Dendritic cell treated with granulocyte-macrophage colony-stimulating factor and Interleukin-4, amounts not matched to agents 40 ng/mL and 50 ng/mL, for 4 days (primary cell): ENCODE measurements around the gene DYRK1A.

Experiments used
- H3K27ac Mint-ChIP-seq: one replicate; pipeline ENCODE4 v1.8.0; 2022; ENCODE audit warnings: mild to moderate bottlenecking, mixed read lengths
- H3K27me3 Mint-ChIP-seq: one replicate; pipeline ENCODE4 v1.8.0; 2022; ENCODE audit warnings: mild to moderate bottlenecking, mixed read lengths
- H3K36me3 Mint-ChIP-seq: one replicate; pipeline ENCODE4 v1.8.0; 2022; ENCODE audit warnings: low read depth, mixed read lengths
- H3K4me1 Mint-ChIP-seq: one replicate; pipeline ENCODE4 v1.8.0; 2022; ENCODE audit warnings: low read depth, mixed read lengths
- H3K4me3 Mint-ChIP-seq: one replicate; pipeline ENCODE4 v1.8.0; 2022; ENCODE audit warnings: mild to moderate bottlenecking, moderate library complexity, mixed read lengths
- H3K9me3 Mint-ChIP-seq: one replicate; pipeline ENCODE4 v1.8.0; 2022; ENCODE audit warnings: mixed read lengths
- intact Hi-C: fragments of 100-400 bp; cut with micrococcal nuclease; formaldehyde crosslinking; loops from one replicate; pipeline ENCODE4 v1.15.0; 2022

The DYRK1A gene

GRCh38 chr21:37461479-37461878, 94.9 kb downstream of the DYRK1A start:
- Mint-ChIP-seq H3K36me3 (peaks cover 19% of the 10 kb centered on the region), H3K9me3 (no peaks in the 10 kb centered on the region), H3K4me1 (peaks cover 51% of the 10 kb centered on the region), H3K27ac (no peak overlapping the region), H3K4me3 (no peak overlapping the region), H3K27me3 (no peaks in the 10 kb centered on the region)
- intact Hi-C loops, result no loop called here

- Mint-ChIP-seq H3K4me1 (peaks cover 49% of the 10 kb centered on the region), H3K4me3 (no peak overlapping the region), H3K27ac (no peak overlapping the region), H3K36me3 (peaks cover 18% of the 10 kb centered on the region), H3K27me3 (no peaks in the 10 kb centered on the region), H3K9me3 (no peaks in the 10 kb centered on the region)
- intact Hi-C loops, result no loop called here
Observed at GRCh38 chr21:37462087-37462861, 95.7 kb downstream of the DYRK1A start.

DNA sequence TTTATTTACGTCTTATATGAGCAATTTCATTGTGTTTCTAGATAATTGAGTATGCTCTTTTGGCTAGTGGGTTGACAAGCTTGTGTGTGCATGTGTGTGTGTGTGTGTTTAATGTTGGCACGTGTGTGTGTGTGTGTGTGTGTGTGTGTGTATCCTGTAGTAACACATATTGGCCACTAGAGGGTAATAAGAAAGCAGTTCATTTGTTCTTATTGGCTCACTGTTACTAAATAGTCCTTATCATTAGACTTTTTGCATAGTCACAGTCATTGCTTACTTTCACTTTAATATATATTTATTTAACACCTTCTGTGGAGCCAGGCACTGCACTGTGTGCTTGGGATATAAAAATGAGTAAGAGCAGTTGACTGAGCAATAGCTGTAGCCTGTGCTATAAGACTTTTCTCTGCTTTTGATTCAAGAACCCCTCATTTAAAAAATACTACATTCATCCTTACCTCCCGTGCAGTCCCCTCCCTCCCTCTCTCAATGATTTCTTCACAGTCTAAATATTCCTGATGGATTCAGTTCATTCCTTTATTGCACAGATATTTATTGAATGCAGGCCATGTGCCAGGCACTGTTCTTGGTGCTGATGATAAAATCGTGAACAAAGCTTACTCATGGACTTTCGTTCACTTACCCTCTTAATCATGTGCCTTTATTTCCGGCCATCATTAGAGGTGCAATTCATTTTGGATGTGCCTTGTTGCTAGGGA, 96.7 kb downstream of the DYRK1A start:
- Mint-ChIP-seq H3K4me1 (peaks cover 44% of the 10 kb centered on the region), H3K27ac (no peak overlapping the region), H3K36me3 (peaks cover 25% of the 10 kb centered on the region), H3K27me3 (no peaks in the 10 kb centered on the region), H3K9me3 (no peaks in the 10 kb centered on the region), H3K4me3 (no peak overlapping the region)
- intact Hi-C loops, result no loop called here

DNA sequence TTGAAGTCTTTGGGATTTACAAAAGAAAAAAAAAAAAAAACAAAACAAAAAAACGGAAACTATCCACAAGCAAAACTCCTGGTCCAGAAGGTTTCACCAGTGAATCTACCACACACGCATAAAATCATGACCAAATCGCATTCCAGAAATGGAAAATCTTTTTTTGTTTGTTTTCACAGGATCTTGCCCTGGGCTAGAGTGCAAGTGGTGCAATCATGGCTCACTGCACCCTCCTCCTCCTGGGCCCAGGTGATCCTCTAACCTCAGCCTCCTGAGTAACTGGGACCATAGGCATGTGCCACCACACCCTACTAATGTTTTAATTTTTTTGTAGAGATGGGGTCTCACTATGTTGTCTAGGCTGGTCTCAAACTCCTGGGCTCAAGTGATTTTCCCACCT, 100.5 kb downstream of the DYRK1A start:
- peaks cover 49% of the 10 kb centered on the region for H3K4me1 Mint-ChIP-seq
- intact Hi-C loops, result no loop called here

DNA sequence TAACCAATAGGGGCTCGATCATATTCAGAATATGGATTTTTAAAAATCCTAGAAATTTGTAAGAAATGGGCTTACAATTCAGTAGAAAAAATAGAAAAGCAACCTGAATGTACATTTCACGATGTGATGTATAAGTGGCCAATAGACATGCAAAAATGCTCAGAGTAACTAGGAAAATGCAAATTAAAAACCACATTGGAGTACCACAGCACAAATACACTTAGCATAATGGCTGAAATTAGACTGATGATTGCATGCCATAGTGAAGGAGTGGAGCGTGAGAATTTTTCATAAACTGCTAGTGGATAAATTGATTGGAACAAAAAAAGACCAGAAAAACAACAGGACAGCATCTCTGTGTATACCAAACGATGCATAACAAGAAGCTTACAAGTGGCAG, 102.3 kb downstream of the DYRK1A start:
- Mint-ChIP-seq H3K36me3 (peaks cover 64% of the 10 kb centered on the region), H3K27me3 (no peaks in the 10 kb centered on the region), H3K9me3 (no peaks in the 10 kb centered on the region), H3K4me3 (no peak overlapping the region), H3K4me1 (peaks cover 31% of the 10 kb centered on the region), H3K27ac (no peak overlapping the region)
- intact Hi-C loops, result no loop called here

More for the DNA sequence above, 100.5 kb downstream of the DYRK1A start:
- H3K36me3 Mint-ChIP-seq, result peaks cover 48% of the 10 kb centered on the region
- H3K27ac Mint-ChIP-seq, result no peak overlapping the region
- no peaks in the 10 kb centered on the region for H3K9me3 Mint-ChIP-seq
- no peak overlapping the region for H3K4me3 Mint-ChIP-seq
- no peaks in the 10 kb centered on the region for H3K27me3 Mint-ChIP-seq

DNA sequence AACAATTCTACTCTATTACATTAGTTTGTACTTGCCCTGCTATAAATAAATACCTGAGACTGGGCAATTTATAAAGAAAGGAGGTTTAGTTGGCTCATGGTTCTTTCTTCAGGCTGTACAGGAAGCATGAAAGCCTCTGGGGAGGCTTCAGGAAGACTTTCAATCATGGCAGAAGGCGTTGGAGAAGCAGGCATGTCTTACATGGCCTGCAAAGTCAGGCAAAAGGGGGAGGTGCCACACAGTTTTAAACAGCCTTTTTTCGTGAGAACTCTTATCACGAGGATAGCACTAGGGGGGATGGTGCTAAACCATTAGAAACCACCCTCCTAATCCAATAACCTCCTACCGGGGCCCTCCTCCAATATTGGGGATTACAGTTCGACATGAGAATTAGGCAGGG, 102.9 kb downstream of the DYRK1A start:
- H3K27ac Mint-ChIP-seq, result no peak overlapping the region
- H3K27me3 Mint-ChIP-seq, result no peaks in the 10 kb centered on the region
- intact Hi-C loops, result no loop called here

DNA sequence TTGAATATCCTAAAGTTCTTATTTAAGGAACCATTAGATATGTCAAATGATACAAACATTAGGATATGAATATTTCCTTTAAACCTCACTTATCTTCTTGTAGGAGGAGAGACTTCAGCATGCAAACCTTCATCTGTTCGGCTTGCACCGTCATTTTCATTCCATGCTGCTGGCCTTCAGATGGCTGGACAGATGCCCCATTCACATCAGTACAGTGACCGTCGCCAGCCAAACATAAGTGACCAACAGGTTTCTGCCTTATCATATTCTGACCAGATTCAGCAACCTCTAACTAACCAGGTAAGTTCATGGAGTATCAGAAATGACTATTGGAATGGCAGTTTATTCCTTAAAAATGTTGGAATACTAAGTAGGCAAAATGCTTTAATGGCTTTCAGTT, 106.0 kb downstream of the DYRK1A start:
- H3K36me3 Mint-ChIP-seq, result peaks cover 61% of the 10 kb centered on the region
- intact Hi-C loops, result no loop called here
- H3K9me3 Mint-ChIP-seq, result no peaks in the 10 kb centered on the region
- no peaks in the 10 kb centered on the region for H3K27me3 Mint-ChIP-seq
- H3K4me1 Mint-ChIP-seq, result peaks cover 39% of the 10 kb centered on the region
- H3K4me3 Mint-ChIP-seq, result no peak overlapping the region
- no peak overlapping the region for H3K27ac Mint-ChIP-seq

More for the DNA sequence above, 102.9 kb downstream of the DYRK1A start:
- Mint-ChIP-seq H3K36me3 (peaks cover 64% of the 10 kb centered on the region), H3K9me3 (no peaks in the 10 kb centered on the region), H3K4me1 (peaks cover 29% of the 10 kb centered on the region), H3K4me3 (no peak overlapping the region)

DNA sequence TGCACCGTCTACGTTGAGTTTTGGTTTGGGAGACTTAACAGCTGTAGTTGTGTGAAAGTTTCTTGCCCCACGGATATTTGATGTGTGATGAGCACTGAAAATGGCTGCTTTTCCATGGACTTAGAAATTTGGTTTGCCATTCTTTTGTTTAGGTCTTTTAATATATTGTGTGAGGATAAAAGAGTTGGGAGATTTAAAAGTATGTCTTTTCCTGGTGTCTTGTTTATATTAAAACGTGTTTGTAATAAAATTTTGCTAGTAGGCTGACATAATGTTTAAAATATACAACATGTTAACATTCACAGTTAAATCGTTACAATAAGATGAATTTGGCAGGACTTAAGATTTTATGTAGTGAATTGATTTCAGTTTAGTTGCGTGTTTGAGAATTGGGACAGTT, 106.9 kb downstream of the DYRK1A start:
- peaks cover 39% of the 10 kb centered on the region for H3K4me1 Mint-ChIP-seq
- intact Hi-C loops, result no loop called here
- no peaks in the 10 kb centered on the region for H3K9me3 Mint-ChIP-seq
- no peaks in the 10 kb centered on the region for H3K27me3 Mint-ChIP-seq
- H3K36me3 Mint-ChIP-seq, result peaks cover 56% of the 10 kb centered on the region
- H3K4me3 Mint-ChIP-seq, result no peak overlapping the region
- H3K27ac Mint-ChIP-seq, result no peak overlapping the region

- Mint-ChIP-seq H3K27me3 (no peaks in the 10 kb centered on the region), H3K36me3 (peaks cover 47% of the 10 kb centered on the region), H3K4me3 (no peak overlapping the region), H3K4me1 (peaks cover 37% of the 10 kb centered on the region), H3K27ac (peak overlapping the region; percentile 34), H3K9me3 (no peaks in the 10 kb centered on the region)
- intact Hi-C loops, result no loop called here
Observed at GRCh38 chr21:37474342-37474741, 107.8 kb downstream of the DYRK1A start.

DNA sequence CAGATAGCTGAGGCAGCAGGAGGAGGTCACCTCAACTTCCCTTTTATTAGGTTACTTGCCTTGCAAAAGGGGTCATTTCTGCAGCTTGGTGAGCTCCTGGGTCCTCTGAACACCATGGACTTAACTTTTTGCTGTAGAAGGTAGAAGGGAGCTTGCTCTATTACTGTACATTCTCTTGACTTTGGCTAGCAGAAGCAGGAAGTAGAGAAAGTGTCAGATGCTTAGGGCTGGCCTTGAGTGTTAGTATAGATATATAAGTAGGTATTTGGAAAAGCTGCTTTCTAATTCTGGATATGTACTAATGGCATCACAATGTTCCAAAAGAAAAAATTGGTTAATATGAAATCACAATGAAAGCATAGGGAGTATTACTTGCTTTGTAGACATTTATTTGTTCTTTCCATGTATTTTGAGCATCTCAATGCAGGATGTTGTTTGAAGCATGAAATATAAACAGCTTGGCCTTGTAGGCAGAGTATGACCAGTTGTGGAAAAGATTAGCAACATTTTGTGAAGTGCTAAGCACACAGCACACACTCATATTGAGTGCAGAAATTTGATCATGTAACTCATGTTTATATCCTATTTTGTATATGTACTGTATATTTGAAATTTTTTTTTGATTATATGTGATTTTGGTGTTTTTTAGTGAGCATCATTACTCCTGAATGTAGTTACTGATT, 108.8 kb downstream of the DYRK1A start:
- Mint-ChIP-seq H3K36me3 (peaks cover 46% of the 10 kb centered on the region), H3K4me1 (peaks cover 37% of the 10 kb centered on the region), H3K27ac (peak overlapping the region; percentile 34), H3K27me3 (no peaks in the 10 kb centered on the region), H3K9me3 (no peaks in the 10 kb centered on the region), H3K4me3 (no peak overlapping the region)
- intact Hi-C loops, result no loop called here

DNA sequence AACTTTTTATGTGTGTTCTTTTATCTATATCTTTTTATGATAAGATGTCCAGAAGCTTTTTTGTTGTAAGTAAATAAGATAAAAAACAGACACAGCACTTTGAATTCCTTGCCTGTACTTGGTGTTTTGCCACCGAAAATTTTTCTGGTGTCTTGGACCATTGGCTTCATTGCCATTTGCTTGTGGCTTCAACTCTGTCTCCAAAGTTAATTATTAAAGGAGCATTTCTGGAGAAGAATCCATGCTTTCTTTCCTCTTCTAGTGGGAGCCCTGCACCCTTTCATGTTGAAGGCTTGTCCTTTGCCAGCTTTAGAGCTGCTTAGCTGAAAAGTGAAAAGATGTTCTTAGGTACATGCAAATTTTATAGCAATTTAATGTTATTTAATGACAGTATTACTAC, 112.2 kb downstream of the DYRK1A start:
- peaks cover 19% of the 10 kb centered on the region for H3K4me1 Mint-ChIP-seq
- no peaks in the 10 kb centered on the region for H3K9me3 Mint-ChIP-seq
- intact Hi-C loops, result no loop called here
- no peaks in the 10 kb centered on the region for H3K27me3 Mint-ChIP-seq
- H3K36me3 Mint-ChIP-seq, result peaks cover 57% of the 10 kb centered on the region
- H3K27ac Mint-ChIP-seq, result no peak overlapping the region
- H3K4me3 Mint-ChIP-seq, result no peak overlapping the region

DNA sequence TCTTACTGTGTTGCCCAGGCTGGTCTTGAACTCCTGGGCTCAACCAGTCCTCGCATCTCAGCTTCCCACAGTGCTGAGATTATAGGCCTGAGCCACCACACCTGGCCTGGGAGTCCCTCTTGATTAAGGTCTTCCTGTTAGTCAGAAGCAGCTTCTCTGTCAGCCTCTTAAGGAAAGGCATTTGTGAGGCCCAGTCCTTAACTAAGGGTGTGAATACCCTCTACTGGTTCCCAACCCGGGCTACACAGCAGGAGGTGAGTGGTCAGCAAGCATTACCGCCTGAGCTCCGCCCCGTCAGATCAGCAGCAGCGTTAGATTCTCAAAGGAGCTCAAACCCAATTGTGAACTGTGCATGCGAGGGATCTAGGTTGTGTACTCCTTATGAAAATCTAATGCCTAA, 117.2 kb downstream of the DYRK1A start:
- H3K36me3 Mint-ChIP-seq, result peaks cover 58% of the 10 kb centered on the region
- H3K4me1 Mint-ChIP-seq, result no peaks in the 10 kb centered on the region
- H3K9me3 Mint-ChIP-seq, result no peaks in the 10 kb centered on the region
- H3K27ac Mint-ChIP-seq, result no peak overlapping the region
- no peaks in the 10 kb centered on the region for H3K27me3 Mint-ChIP-seq
- H3K4me3 Mint-ChIP-seq, result no peak overlapping the region
- intact Hi-C loops, result no loop called here

DNA sequence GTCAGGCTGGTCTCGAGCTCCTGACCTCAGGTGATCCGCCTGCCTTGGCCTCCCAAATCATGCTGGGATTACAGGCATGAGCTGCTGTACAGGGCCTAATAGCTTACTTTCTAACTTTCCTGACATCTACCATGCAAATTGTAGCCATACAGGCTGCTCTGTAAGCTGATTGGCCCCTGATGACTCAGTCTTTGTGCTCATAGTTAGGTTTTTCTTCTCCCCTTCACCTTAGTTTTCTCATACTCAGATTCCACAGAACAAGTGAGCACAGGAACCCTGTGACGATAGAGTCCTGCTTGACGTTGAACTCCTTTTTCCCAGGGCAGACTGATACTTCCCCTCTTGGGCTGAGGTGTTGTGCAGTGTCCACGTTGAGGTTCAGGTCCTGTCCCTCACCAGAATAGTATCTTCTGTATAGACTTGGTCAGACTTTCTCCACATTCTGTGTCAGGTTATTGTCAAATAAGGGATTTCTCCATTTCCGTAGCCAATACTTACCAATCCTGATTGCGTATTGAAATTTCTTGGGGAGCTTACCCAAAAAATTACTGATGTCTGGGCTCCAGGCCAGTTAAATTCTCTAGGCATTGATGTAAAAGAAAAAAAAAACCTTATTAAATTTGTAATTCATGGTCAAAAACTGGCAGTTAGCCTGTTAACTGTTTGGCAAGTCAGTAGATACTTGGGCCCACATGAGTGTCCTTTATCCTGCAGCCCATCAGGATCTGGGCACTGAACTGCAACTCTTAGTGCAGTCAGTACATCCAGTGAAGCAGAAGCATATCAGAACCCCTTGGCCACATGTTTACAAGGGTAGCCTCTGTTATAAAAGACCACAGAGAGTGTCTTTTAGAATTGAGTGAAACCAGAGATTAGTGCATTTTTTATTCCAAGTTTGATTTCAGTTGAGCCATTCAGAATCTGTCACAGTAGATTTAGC, 118.2 kb downstream of the DYRK1A start:
- H3K27me3 Mint-ChIP-seq, result no peaks in the 10 kb centered on the region
- no peaks in the 10 kb centered on the region for H3K9me3 Mint-ChIP-seq
- intact Hi-C loops, result no loop called here
- H3K4me1 Mint-ChIP-seq, result no peaks in the 10 kb centered on the region
- no peak overlapping the region for H3K27ac Mint-ChIP-seq
- peaks cover 58% of the 10 kb centered on the region for H3K36me3 Mint-ChIP-seq
- no peak overlapping the region for H3K4me3 Mint-ChIP-seq
